Right lobe of liver (tissue), 6 donors: ENCODE data around the gene SERPINA1. TPM values are rescaled to one million over a fixed set of nuclear protein-coding genes. Genes with fewer than 3 reads are reported as not detected.

Source experiments
- ATAC-seq, 4 donors: fragments of 200-7000 bp; cut with Tn5 transposase; one replicate each; pipeline ENCODE4 v1.9.1; 2020; ENCODE audit warnings: mild to moderate bottlenecking in 4 of 4, moderate library complexity in 4 of 4
- DNase-seq, 3 donors: peaks; one replicate each; pipeline ENCODE4 v3.0.0-alpha.2; 2020
- H3K27ac ChIP-seq, 3 donors: fragments of 200-600 bp; one replicate each; pipeline ENCODE4 v1.8.0; 2022
- H3K27me3 ChIP-seq, 2 donors: fragments of 200-600 bp; one replicate each; pipeline ENCODE4 v1.8.0; 2022
- H3K36me3 ChIP-seq, 4 donors: fragments of 200-600 bp; sonication (generic) in 1 of 4; one replicate each; pipeline versions ENCODE4 v1.5.1 to v1.8.0; 2017 to 2022; ENCODE audit warnings: control low read depth in 1 of 4
- H3K4me1 ChIP-seq, 4 donors: fragments of 200-600 bp; sonication (generic) in 1 of 4; one replicate each; pipeline versions ENCODE4 v1.5.1 to v1.8.0; 2017 to 2022; ENCODE audit warnings: control low read depth in 1 of 4
- H3K4me3 ChIP-seq, 3 donors: fragments of 200-600 bp; one replicate each; pipeline ENCODE4 v1.8.0; 2022
- H3K9me3 ChIP-seq, 4 donors: fragments of 200-600 bp; sonication (generic) in 1 of 4; one replicate each; pipeline versions ENCODE4 v1.5.1 to v1.8.0; 2017 to 2022; ENCODE audit warnings: control low read depth in 1 of 4
- CTCF ChIP-seq, 4 donors: fragments of 200-600 bp in 3 of 4; fragments of 450-650 bp in 1 of 4; IDR thresholded peaks; one replicate each; pipeline versions ENCODE4 v1.5.1 to v1.8.0; 2016 to 2022; ENCODE audit warnings: antibody characterized with exemption in 4 of 4, mild to moderate bottlenecking in 2 of 4
- POLR2A ChIP-seq: fragments of 450-650 bp; IDR thresholded peaks from one replicate; pipeline ENCODE4 v1.6.1; 2017; ENCODE audit warnings: antibody characterized with exemption, mild to moderate bottlenecking
- WGBS: methylation state at CpG from one replicate; pipeline ENCODE4 v1.1.6; 2018; ENCODE audit warnings: low coverage, low lambda C conversion rate; ENCODE audit not compliant: insufficient coverage; ENCODE audit errors: missing lambda C conversion rate; 5-methylcytosine and 5-hydroxymethylcytosine counted together
- intact Hi-C, 2 donors: fragments of 100-400 bp; cut with DNase I; formaldehyde crosslinking; loops; one replicate each; pipeline versions ENCODE4 v1.11.2 to v1.14.1; 2022
- total RNA-seq, 6 experiments: library from RNA; depleted of rRNA in 2 of 6; stranded (reverse); fragments of >200 nt in 2 of 6; fragmentation: NEBNext Ultra II Directional in 3 of 6; extraction: Animal tissue kit (Norgen Biotek cat#: 25700) in 3 of 6; gene quantifications; one replicate each; pipeline versions ENCODE4 v1.1.0 to v1.2.4, GENCODE V29; 2016 to 2023
- donor health status: DM: no; HTN: yes; CAD: no.
- donor health status: DM: no; HTN: no; CAD: no.
- donor health status: DM: no; HTN: no; CAD: no.
- donor health status: DM: no; HTN: yes; CAD: no.
- donor health status: DM: no; HTN: yes; CAD: no.

Gene SERPINA1
- total RNA-seq, 6 experiments from 2014 or later, result 18,575 to 39,670 (median 31,917) TPM

- no peaks in the 10 kb centered on the region for H3K27me3 ChIP-seq
- no peaks in the 10 kb centered on the region for H3K9me3 ChIP-seq
- H3K4me3 ChIP-seq, result no peak overlapping the region
- H3K36me3 ChIP-seq, result peaks cover 0 to 78% (median 49%) of the 10 kb centered on the region in 4 donors
- peak overlapping the region in 2 of 3 donors; percentile 3 to 20 for H3K27ac ChIP-seq
- ATAC-seq (peak in 2 of 4 donors; percentile 0), DNase-seq (peak in 2 of 3 donors; percentile 41 to 53)
- intact Hi-C loops, result no loop called here
- WGBS, result 47% methylated on average over 8 of the region's 16 CpGs
- H3K4me1 ChIP-seq, result peaks cover 0 to 31% (median 4%) of the 10 kb centered on the region in 4 donors
- peak; percentile 77 for TF ChIP-seq POLR2A
- TF ChIP-seq CTCF (IDR thresholded peaks at IDR 0.05), result no peak
Measured at GRCh38 chr14:94380225-94381148, 7.9 kb downstream of the SERPINA1 start.

DNA sequence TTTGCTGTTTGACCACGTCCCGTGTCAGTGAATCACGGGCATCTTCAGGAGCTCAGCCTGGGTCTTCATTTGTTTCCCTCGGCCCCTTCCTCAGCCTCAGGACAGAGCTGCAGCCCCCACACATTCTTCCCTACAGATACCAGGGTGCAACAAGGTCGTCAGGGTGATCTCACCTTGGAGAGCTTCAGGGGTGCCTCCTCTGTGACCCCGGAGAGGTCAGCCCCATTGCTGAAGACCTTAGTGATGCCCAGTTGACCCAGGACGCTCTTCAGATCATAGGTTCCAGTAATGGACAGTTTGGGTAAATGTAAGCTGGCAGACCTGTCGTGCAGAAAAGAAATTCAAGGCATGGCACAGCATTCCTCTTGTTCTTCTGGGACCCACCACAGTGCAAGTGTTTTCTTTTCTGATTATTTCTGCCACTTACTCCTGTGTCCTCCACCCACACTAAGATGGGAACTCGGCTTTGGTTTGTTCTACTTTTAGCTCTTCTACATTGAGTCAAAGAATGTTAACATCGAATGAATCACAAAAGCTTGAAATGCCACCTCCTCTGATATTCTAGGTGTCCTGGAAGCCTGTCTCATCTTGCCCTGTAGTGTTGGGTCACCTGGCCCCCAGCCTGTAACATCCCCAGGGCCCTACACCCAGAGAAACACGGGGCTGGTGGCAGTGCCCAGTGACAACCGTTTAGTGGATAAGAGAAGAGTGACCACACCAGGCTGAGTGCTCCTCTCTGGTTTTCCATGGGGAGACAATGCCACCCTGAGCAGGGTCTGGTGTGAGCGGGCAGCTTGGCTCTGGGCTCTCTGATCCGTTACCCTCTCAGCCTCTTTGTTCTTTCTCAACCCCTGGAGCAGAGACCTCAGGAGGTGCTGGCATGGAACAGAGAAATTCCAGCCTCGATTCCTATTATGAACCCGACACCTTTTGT is 8.8 kb downstream of the SERPINA1 start:
- Histone ChIP-seq H3K36me3 (peaks cover 0 to 72% (median 49%) of the 10 kb centered on the region in 4 donors), H3K4me1 (peaks cover 0 to 25% (median 4%) of the 10 kb centered on the region in 4 donors), H3K9me3 (no peaks in the 10 kb centered on the region), H3K4me3 (no peak overlapping the region), H3K27me3 (no peaks in the 10 kb centered on the region), H3K27ac (peak overlapping the region in 2 of 3 donors; percentile 3 to 20)
- 49% methylated on average over 12 of the region's 16 CpGs for WGBS
- DNase-seq (peak in 2 of 3 donors; percentile 43 to 49), ATAC-seq (peak in 1 of 4 donors; percentile 0)
- intact Hi-C loops, result loop anchor here in 1 of 2 donors (10.0 kb wide), 1 partner anchor 85 kb away; the partner anchor contains the start of gene SERPINA10
- peak; percentile 34 for TF ChIP-seq POLR2A
- TF ChIP-seq CTCF (IDR thresholded peaks at IDR 0.05), result no peak

GRCh38 chr14:94378527-94379290 is 9.7 kb downstream of the SERPINA1 start:
- ATAC-seq (peak; percentile 0 to 2 (median 0)), DNase-seq (peak in 2 of 3 donors; percentile 50 to 73)
- peaks cover 0 to 64% (median 45%) of the 10 kb centered on the region in 4 donors for H3K36me3 ChIP-seq

More at GRCh38 chr14:94378527-94379290, 9.7 kb downstream of the SERPINA1 start:
- H3K9me3 ChIP-seq, result no peaks in the 10 kb centered on the region
- H3K27me3 ChIP-seq, result no peaks in the 10 kb centered on the region
- no peak overlapping the region for H3K4me3 ChIP-seq
- peaks cover 0 to 16% (median 4%) of the 10 kb centered on the region in 4 donors for H3K4me1 ChIP-seq
- no peak overlapping the region for H3K27ac ChIP-seq
- no peak for TF ChIP-seq CTCF (IDR thresholded peaks at IDR 0.05)
- TF ChIP-seq POLR2A, result peak; percentile 8
- 55% methylated on average over 10 of the region's 17 CpGs for WGBS
- intact Hi-C loops, result loop anchor here in 1 of 2 donors (10.0 kb wide), 1 partner anchor 84 kb away; the partner anchor contains the start of gene SERPINA10
